ENCODE results near the gene EMC6.
"Not testable (repeated sequence)": the region's sequence is repeated elsewhere in the genome, so short reads cannot be mapped to it uniquely, and the experiment has no call there.

The EMC6 gene

DNA sequence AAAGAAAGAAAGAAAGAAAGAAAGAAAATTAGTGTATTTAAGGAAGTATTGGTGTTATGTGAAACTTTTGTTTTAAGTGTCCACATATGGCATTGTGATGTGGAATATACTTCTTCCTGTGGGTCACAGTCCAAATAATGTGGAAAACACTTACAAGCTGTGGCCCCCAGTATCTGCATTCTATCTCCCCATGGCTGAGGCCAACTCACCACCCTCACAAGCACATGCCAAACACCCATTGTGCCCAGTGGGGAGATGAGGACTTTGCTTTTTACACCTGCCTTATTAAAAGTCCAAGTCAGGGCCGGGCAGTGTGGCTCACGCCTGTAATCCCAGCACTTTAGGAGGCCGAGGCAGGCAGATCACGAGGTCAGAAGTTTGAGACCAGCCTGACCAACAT is 31.3 kb downstream of the EMC6 start:
- Mint-ChIP-seq H3K27me3 (peaks cover 2% of the 10 kb centered on the region), H3K4me1 (peaks cover 6% of the 10 kb centered on the region), H3K27ac (no peak overlapping the region), H3K9me3 (no peaks in the 10 kb centered on the region), H3K36me3 (ENCODE audit: low read depth) (peaks cover 5% of the 10 kb centered on the region), H3K4me3 (no peak overlapping the region)
- ATAC-seq (no peak), DNase-seq (no peak)

DNA sequence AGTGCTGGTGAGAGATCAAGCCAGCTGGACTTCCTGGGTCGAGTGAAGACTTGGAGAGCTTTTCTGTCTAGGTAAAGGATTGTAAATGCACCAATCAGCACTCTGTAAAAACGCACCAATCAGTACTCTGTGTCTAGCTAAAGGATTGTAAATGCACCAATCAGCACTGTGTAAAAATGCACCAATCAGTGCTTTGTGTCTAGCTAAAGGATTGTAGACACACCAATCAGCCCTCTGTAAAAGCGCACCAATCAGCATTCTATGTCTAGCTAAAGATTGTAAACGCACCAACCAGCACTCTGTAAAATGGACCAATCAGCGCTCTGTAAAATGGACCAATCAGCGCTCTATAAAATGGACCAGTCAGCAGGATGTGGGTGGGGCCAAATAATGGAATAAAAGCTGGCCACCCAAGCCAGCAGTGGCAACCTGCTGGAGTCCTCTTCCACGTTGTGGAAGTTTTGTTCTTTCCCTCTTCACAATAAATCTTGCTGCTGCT is 33.5 kb downstream of the EMC6 start:
- not testable (repeated sequence) for H3K27ac Mint-ChIP-seq; H3K4me1 Mint-ChIP-seq; H3K27me3 Mint-ChIP-seq; H3K4me3 Mint-ChIP-seq; H3K36me3 Mint-ChIP-seq (ENCODE audit: low read depth); ATAC-seq; H3K9me3 Mint-ChIP-seq; DNase-seq

GRCh38 chr17:3704931-3705717 is 36.5 kb downstream of the EMC6 start:
- Mint-ChIP-seq H3K4me3 (no peak overlapping the region), H3K27ac (no peak overlapping the region), H3K9me3 (no peaks in the 10 kb centered on the region), H3K4me1 (peaks cover 24% of the 10 kb centered on the region), H3K27me3 (no peaks in the 10 kb centered on the region), H3K36me3 (ENCODE audit: low read depth) (peaks cover 5% of the 10 kb centered on the region)
- ATAC-seq (no peak), DNase-seq (no peak)

- H3K4me1 Mint-ChIP-seq = peaks cover 28% of the 10 kb centered on the region
- not testable (repeated sequence) for H3K4me3 Mint-ChIP-seq, H3K27ac Mint-ChIP-seq
Measured at GRCh38 chr17:3705718-3705984, 37.0 kb downstream of the EMC6 start.

GRCh38 chr17:3708366-3708765 is 39.8 kb downstream of the EMC6 start:
- peak overlapping the region; percentile 26 for H3K27ac Mint-ChIP-seq
- peaks cover 17% of the 10 kb centered on the region for H3K36me3 Mint-ChIP-seq (ENCODE audit: low read depth)
- H3K27me3 Mint-ChIP-seq = no peaks in the 10 kb centered on the region
- H3K9me3 Mint-ChIP-seq = no peaks in the 10 kb centered on the region
- ATAC-seq (no peak), DNase-seq (no peak)
- peaks cover 49% of the 10 kb centered on the region for H3K4me1 Mint-ChIP-seq
- no peak overlapping the region for H3K4me3 Mint-ChIP-seq

More at GRCh38 chr17:3705718-3705984, 37.0 kb downstream of the EMC6 start:
- H3K9me3 Mint-ChIP-seq; DNase-seq; H3K27me3 Mint-ChIP-seq; ATAC-seq; H3K36me3 Mint-ChIP-seq (ENCODE audit: low read depth): not testable (repeated sequence)

DNA sequence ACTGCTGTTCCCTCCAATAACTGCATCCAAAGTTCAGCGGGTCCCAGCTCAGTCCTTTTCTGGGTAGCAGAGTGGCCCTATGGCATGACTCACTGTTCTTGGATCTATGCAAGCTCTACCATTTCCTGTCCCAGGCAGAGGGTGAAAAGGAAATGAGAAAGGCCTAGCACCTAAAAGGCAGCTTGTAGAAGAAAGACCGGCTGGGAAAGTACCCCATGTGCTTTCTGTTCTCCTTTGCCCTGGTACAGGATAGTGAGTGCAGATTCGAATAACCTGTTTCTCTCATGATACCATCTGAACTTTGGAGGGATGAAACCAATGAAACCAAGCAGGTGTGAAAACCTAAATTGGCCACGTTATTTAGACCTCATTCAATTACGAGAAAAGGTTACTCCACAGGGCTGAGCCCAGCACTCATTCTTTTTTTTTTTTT is 42.4 kb downstream of the EMC6 start:
- Mint-ChIP-seq H3K27me3 (no peaks in the 10 kb centered on the region), H3K9me3 (no peaks in the 10 kb centered on the region), H3K4me3 (peak overlapping the region; percentile 40), H3K27ac (peak overlapping the region; percentile 79), H3K4me1 (peaks cover 55% of the 10 kb centered on the region), H3K36me3 (ENCODE audit: low read depth) (peaks cover 25% of the 10 kb centered on the region)
- DNase-seq (peak; percentile 70), ATAC-seq (peak; percentile 100)

GRCh38 chr17:3712811-3713463 is 44.3 kb downstream of the EMC6 start:
- H3K4me3 Mint-ChIP-seq = no peak overlapping the region
- H3K9me3 Mint-ChIP-seq = no peaks in the 10 kb centered on the region
- ATAC-seq (peak; percentile 9), DNase-seq (no peak)
- H3K27me3 Mint-ChIP-seq = no peaks in the 10 kb centered on the region
- peaks cover 32% of the 10 kb centered on the region for H3K36me3 Mint-ChIP-seq (ENCODE audit: low read depth)
- peaks cover 54% of the 10 kb centered on the region for H3K4me1 Mint-ChIP-seq
- peak overlapping the region; percentile 64 for H3K27ac Mint-ChIP-seq

DNA sequence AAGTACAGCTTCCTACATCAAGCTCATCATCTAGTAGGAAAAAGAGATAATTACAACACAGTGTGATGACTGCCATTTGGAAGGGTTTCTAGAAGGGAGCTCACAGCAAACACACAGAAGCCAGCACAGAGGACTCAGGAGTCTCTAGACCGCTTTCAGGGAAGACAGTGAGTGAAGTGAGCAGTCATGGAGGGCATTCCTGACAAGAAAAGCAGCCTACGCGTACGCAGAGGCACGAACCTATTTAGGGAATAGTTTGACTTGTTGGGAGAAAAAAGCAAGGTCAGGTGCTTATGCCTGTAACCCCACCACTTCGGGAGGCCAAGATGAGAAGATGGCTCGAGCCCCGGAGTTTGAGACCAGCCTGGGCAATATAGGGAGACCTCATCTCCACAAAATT is 46.7 kb downstream of the EMC6 start:
- Mint-ChIP-seq H3K4me1 (peaks cover 48% of the 10 kb centered on the region), H3K27me3 (no peaks in the 10 kb centered on the region), H3K9me3 (no peaks in the 10 kb centered on the region), H3K36me3 (ENCODE audit: low read depth) (peaks cover 47% of the 10 kb centered on the region), H3K27ac (no peak overlapping the region), H3K4me3 (no peak overlapping the region)
- ATAC-seq (no peak), DNase-seq (no peak)

- H3K36me3 Mint-ChIP-seq (ENCODE audit: low read depth) = peaks cover 40% of the 10 kb centered on the region
- no peaks in the 10 kb centered on the region for H3K27me3 Mint-ChIP-seq
- H3K4me1 Mint-ChIP-seq = peaks cover 47% of the 10 kb centered on the region
- H3K4me3 Mint-ChIP-seq = no peak overlapping the region
- ATAC-seq = no peak
- no peak overlapping the region for H3K27ac Mint-ChIP-seq
- no peaks in the 10 kb centered on the region for H3K9me3 Mint-ChIP-seq
- no peak for DNase-seq
Measured at GRCh38 chr17:3718201-3718600, 49.6 kb downstream of the EMC6 start.

GRCh38 chr17:3719265-3719664 is 50.7 kb downstream of the EMC6 start:
- peaks cover 39% of the 10 kb centered on the region for H3K36me3 Mint-ChIP-seq (ENCODE audit: low read depth)
- no peak for ATAC-seq
- peaks cover 44% of the 10 kb centered on the region for H3K4me1 Mint-ChIP-seq
- no peak for DNase-seq
- H3K9me3 Mint-ChIP-seq = no peaks in the 10 kb centered on the region
- H3K27me3 Mint-ChIP-seq = no peaks in the 10 kb centered on the region
- H3K4me3 Mint-ChIP-seq = no peak overlapping the region
- H3K27ac Mint-ChIP-seq = no peak overlapping the region

Data from activated naive CD8-positive, alpha-beta T cell treated with anti-CD3 and anti-CD28 coated beads, Interleukin-2, amount 50 U/mL, for 24 hours (primary cell).